Measurements from ENCODE around the gene PLCH2. TPM values are rescaled to one million over a fixed set of nuclear protein-coding genes. Genes with fewer than 3 reads are reported as not detected.

The PLCH2 gene
- total and polyA plus RNA-seq, 2 donors (not counting 3 experiments of a cell fraction or from before 2014, with no cell fraction given) = 0.19 to 0.31 TPM

DNA sequence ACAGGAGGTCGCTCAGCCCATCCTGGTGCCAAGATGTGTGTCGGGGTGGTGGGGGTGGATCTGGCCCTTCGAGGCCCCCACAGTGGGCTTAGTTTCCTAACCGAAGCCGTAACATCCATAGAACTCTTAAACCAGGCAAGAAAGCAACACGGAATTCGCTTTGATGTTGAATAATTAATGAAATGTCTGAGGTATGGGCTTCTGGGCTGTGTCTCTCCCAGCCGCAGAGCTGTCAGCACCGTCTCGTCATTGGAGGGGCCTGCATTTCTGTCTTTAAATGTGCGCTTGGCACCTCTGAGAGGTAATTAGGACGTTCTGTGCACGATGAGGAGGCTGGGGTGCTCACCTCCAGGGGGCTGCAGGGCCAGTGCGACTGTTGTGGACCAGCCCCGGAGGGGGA, 13.3 kb upstream of the PLCH2 start:
- no peaks in the 10 kb centered on the region for H4K20me1 ChIP-seq (replicated peaks; ENCODE audit: control insufficient read depth, extremely low read depth, insufficient read depth, low read length)
- H3K27ac ChIP-seq (ENCODE audit: insufficient read depth, low read depth, low read length) = no peak overlapping the region
- no peak for FAIRE-seq
- intact Hi-C loops (cut with micrococcal nuclease) (no loop called here), dilution Hi-C loops (cut with MboI; ENCODE audit: extremely low pct_ligation_motif_present, low sequenced_read_pairs) (no loop called here)
- no peaks in the 10 kb centered on the region for H3K9me3 ChIP-seq (replicated peaks; ENCODE audit: control insufficient read depth, insufficient read depth, low read length)
- no peaks in the 10 kb centered on the region for H3K79me2 ChIP-seq (ENCODE audit: control insufficient read depth, insufficient read depth, low read length)
- POLR2A ChIA-PET = no interaction called here
- H3K27me3 ChIP-seq (ENCODE audit: control insufficient read depth in 2 of 2, insufficient read depth in 2 of 2, low read length in 2 of 2) = no peaks in the 10 kb centered on the region
- no peak overlapping the region for H3K9ac ChIP-seq (replicated peaks; ENCODE audit: extremely low read depth, insufficient read depth, low read length)
- H2AFZ ChIP-seq (ENCODE audit: low read depth, low read length) = no peak overlapping the region
- no peaks in the 10 kb centered on the region for H3K4me1 ChIP-seq (ENCODE audit: control insufficient read depth, extremely low read depth, insufficient read depth, low read length)
- CTCF ChIA-PET = interaction anchor here (0.6 kb wide), 1 partner anchor 620 kb away, joined by 3 read pairs; no protein-coding TSS in a partner anchor
- no peak overlapping the region for H3K4me3 ChIP-seq (replicated peaks in 1 of 3; ENCODE audit: insufficient read depth in 1 of 3, low read depth in 1 of 3, low read length in 3 of 3)
- no peaks in the 10 kb centered on the region for H3K9me1 ChIP-seq (replicated peaks; ENCODE audit: control insufficient read depth, extremely low read depth, insufficient read depth, low read length)
- BruUV-seq (replicated peaks) = no TSS peak
- TF ChIP-seq MYC (IDR thresholded peaks at IDR 0.05; ENCODE audit: low read depth, low read length) = no peak
- no peak for TF ChIP-seq POLR2A (IDR thresholded peaks at IDR 0.05; ENCODE audit: low read depth, low read length)
- no peak for TF ChIP-seq FOS (IDR thresholded peaks at IDR 0.05; ENCODE audit: borderline replicate concordance, insufficient read depth, low read length)
- TF ChIP-seq, protein P1, sequence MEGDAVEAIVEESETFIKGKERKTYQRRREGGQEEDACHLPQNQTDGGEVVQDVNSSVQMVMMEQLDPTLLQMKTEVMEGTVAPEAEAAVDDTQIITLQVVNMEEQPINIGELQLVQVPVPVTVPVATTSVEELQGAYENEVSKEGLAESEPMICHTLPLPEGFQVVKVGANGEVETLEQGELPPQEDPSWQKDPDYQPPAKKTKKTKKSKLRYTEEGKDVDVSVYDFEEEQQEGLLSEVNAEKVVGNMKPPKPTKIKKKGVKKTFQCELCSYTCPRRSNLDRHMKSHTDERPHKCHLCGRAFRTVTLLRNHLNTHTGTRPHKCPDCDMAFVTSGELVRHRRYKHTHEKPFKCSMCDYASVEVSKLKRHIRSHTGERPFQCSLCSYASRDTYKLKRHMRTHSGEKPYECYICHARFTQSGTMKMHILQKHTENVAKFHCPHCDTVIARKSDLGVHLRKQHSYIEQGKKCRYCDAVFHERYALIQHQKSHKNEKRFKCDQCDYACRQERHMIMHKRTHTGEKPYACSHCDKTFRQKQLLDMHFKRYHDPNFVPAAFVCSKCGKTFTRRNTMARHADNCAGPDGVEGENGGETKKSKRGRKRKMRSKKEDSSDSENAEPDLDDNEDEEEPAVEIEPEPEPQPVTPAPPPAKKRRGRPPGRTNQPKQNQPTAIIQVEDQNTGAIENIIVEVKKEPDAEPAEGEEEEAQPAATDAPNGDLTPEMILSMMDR (IDR thresholded peaks at IDR 0.05; ENCODE audit: extremely low read depth in 1 of 2, insufficient read depth in 1 of 2, low read depth in 1 of 2, low read length in 2 of 2) = no peak
- TF ChIP-seq EZH2 (IDR thresholded peaks at IDR 0.05; ENCODE audit: borderline replicate concordance, low read depth, low read length, severe bottlenecking) = no peak
- TF ChIP-seq, protein P2, sequence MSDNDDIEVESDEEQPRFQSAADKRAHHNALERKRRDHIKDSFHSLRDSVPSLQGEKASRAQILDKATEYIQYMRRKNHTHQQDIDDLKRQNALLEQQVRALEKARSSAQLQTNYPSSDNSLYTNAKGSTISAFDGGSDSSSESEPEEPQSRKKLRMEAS (IDR thresholded peaks at IDR 0.05; ENCODE audit: insufficient read depth, insufficient read length) = no peak
- TF ChIP-seq JUN (IDR thresholded peaks at IDR 0.05; ENCODE audit: borderline replicate concordance, insufficient read depth, insufficient read length, low read depth) = no peak
- TF ChIP-seq POLR2AphosphoS5 (IDR thresholded peaks at IDR 0.05; ENCODE audit: insufficient read depth, low read depth, low read length) = no peak
- TF ChIP-seq GATA2 (IDR thresholded peaks at IDR 0.05; ENCODE audit: insufficient read depth, insufficient read length, low read depth, low read length) = no peak
- no peaks in the 10 kb centered on the region for H3K36me3 ChIP-seq (ENCODE audit: control insufficient read depth in 2 of 2, extremely low read depth in 1 of 2, insufficient read depth in 2 of 2, low read length in 2 of 2)
- no peak for DNase-seq (ENCODE audit: low read depth, low spot score)
- H3K4me2 ChIP-seq (ENCODE audit: insufficient read depth, low read length) = no peak overlapping the region

Measured in endothelial cell of umbilical vein (primary cell).